A549 (cell line): ENCODE results near the gene ILK. TPM values are rescaled to one million over a fixed set of nuclear protein-coding genes. Genes with fewer than 3 reads are reported as not detected.

Experiments
- ATAC-seq, 2 experiments: fragments of 200-7000 bp in 1 of 2; fragments of >200 bp in 1 of 2; cut with Nextera tagmentation in 1 of 2; cut with Tn5 transposase in 1 of 2; 3 replicates each; pipeline versions ENCODE4 v1.8.0 to v1.9.1; 2018 to 2020; ENCODE audit warnings: mild to moderate bottlenecking in 1 of 2, moderate library complexity in 1 of 2
- CTCF ChIA-PET: fragments of 300-600 bp; sonication (Branson Sonifier 250); formaldehyde crosslinking; extraction: SDS; loops from one replicate; lab custom pipeline; 2021; ENCODE audit warnings: antibody characterized with exemption, inconsistent platforms; lab: Yijun Ruan, JAX
- POLR2A ChIA-PET: fragments of 350-600 bp; formaldehyde crosslinking; extraction: SDS; loops from one replicate; lab custom pipeline; 2021; ENCODE audit warnings: antibody characterized with exemption, inconsistent platforms; lab: Yijun Ruan, JAX
- DNase-seq, 2 experiments: peaks; one replicate each; pipeline versions ENCODE4 v3.0.0 to v3.0.0-alpha.2; 2011 to 2016; ENCODE audit warnings: low read depth in 1 of 2, low spot score in 1 of 2
- FAIRE-seq: peaks from 2 replicates; lab custom pipeline; 2011; peaks lifted over from hg19 to GRCh38; lab: Jason Lieb, UNC
- H3K27ac ChIP-seq, 2 experiments: fragments of >200 bp; sonication (Bioruptor Twin); formaldehyde crosslinking; 3 replicates each; pipeline ENCODE4 v1.5.1; 2016 to 2017
- H3K4me1 ChIP-seq: fragments of >200 bp; sonication (Bioruptor Twin); formaldehyde crosslinking; 3 replicates; pipeline ENCODE4 v1.6.1; 2016
- H3K4me2 ChIP-seq: fragments of >200 bp; sonication (Bioruptor Twin); formaldehyde crosslinking; 3 replicates; pipeline ENCODE4 v1.6.1; 2016
- H3K4me3 ChIP-seq: fragments of >200 bp; sonication (Bioruptor Twin); formaldehyde crosslinking; 3 replicates; pipeline ENCODE4 v1.5.1; 2016
- H3K9me3 ChIP-seq: fragments of >200 bp; sonication (Bioruptor Twin); formaldehyde crosslinking; 3 replicates; pipeline ENCODE4 v1.6.1; 2016
- ATOH8 ChIP-seq: fragments of 250-450 bp; sonication (Bioruptor Pico); IDR thresholded peaks from 2 replicates; pipeline ENCODE4 v1.5.0; 2020; ENCODE audit warnings: low read depth, mild to moderate bottlenecking, moderate library complexity
- BCL3 ChIP-seq: fragments of >200 bp; sonication (Bioruptor Twin); formaldehyde crosslinking; IDR thresholded peaks from 3 replicates; pipeline ENCODE4 v1.6.1; 2016
- BHLHE40 ChIP-seq: IDR thresholded peaks from 2 replicates; pipeline ENCODE4 v1.6.1; 2012; ENCODE audit warnings: low read depth, low read length, inconsistent platforms
- CBX8 ChIP-seq: fragments of 200-600 bp; sonication (generic); IDR thresholded peaks from 2 replicates; pipeline ENCODE4 v1.6.1; 2016
- CEBPB ChIP-seq, 2 experiments: fragments of >200 bp in 1 of 2; sonication (Bioruptor Twin) in 1 of 2; formaldehyde crosslinking in 1 of 2; IDR thresholded peaks; 2 replicates each; pipeline ENCODE4 v1.6.1; 2012 to 2016
- CTCF ChIP-seq: fragments of >200 bp; sonication (Bioruptor Twin); formaldehyde crosslinking; IDR thresholded peaks from 3 replicates; pipeline ENCODE4 v1.5.1; 2016
- EHMT2 ChIP-seq: fragments of 200-600 bp; sonication (generic); IDR thresholded peaks from 2 replicates; pipeline ENCODE4 v1.6.1; 2016; ENCODE audit warnings: antibody characterized with exemption, low read depth, mild to moderate bottlenecking, moderate library complexity
- ESRRA ChIP-seq: fragments of 150-350 bp; IDR thresholded peaks from 2 replicates; pipeline ENCODE4 v1.6.1; 2014; ENCODE audit warnings: mild to moderate bottlenecking, low read length, borderline replicate concordance
- FOSB ChIP-seq: fragments of 250-450 bp; sonication (Bioruptor Pico); IDR thresholded peaks from 2 replicates; pipeline ENCODE4 v1.5.0; 2020; ENCODE audit warnings: mild to moderate bottlenecking, moderate library complexity
- FOXS1 ChIP-seq: fragments of 250-450 bp; sonication (Bioruptor Pico); IDR thresholded peaks from 2 replicates; pipeline ENCODE4 v1.5.0; 2020; ENCODE audit warnings: mild to moderate bottlenecking, moderate library complexity
- HMGXB4 ChIP-seq: fragments of 250-450 bp; sonication (Bioruptor Pico); IDR thresholded peaks from 2 replicates; pipeline ENCODE4 v1.5.0; 2021; ENCODE audit warnings: mild to moderate bottlenecking, moderate library complexity, borderline replicate concordance
- HOXB5 ChIP-seq: fragments of 250-450 bp; sonication (Bioruptor Pico); IDR thresholded peaks from 2 replicates; pipeline ENCODE4 v1.5.0; 2020; ENCODE audit warnings: mild to moderate bottlenecking, moderate library complexity
- JUNB ChIP-seq: fragments of >200 bp; sonication (Bioruptor Twin); formaldehyde crosslinking; IDR thresholded peaks from 2 replicates; pipeline ENCODE4 v1.6.1; 2016
- MAZ ChIP-seq: fragments of 150-350 bp; IDR thresholded peaks from 2 replicates; pipeline ENCODE4 v1.6.1; 2014; ENCODE audit warnings: antibody characterized with exemption, low read depth, low read length, borderline replicate concordance
- PHF8 ChIP-seq: fragments of 200-600 bp; sonication (generic); IDR thresholded peaks from 2 replicates; pipeline ENCODE4 v1.6.1; 2016; ENCODE audit warnings: low read depth, mild to moderate bottlenecking, antibody characterized with exemption, moderate library complexity, borderline replicate concordance
- POLR2A ChIP-seq: IDR thresholded peaks from 2 replicates; pipeline ENCODE4 v1.6.1; 2012; ENCODE audit warnings: mild to moderate bottlenecking, low read length
- POLR2AphosphoS2 ChIP-seq: conservative IDR thresholded peaks from 2 replicates; pipeline ENCODE4 v1.6.1; 2012; ENCODE audit warnings: low read length, improper control_type of control experiment, inconsistent platforms
- SREBF2 ChIP-seq: fragments of 450-650 bp; IDR thresholded peaks from 2 replicates; pipeline ENCODE4 v1.6.1; 2014; ENCODE audit warnings: mild to moderate bottlenecking, moderate library complexity
- TFCP2L1 ChIP-seq: fragments of 250-450 bp; sonication (Bioruptor Pico); IDR thresholded peaks from 2 replicates; pipeline ENCODE4 v1.5.0; 2021; ENCODE audit warnings: mild to moderate bottlenecking
- USF2 ChIP-seq: fragments of 450-650 bp; IDR thresholded peaks from 2 replicates; pipeline ENCODE4 v1.6.1; 2014; ENCODE audit warnings: antibody characterized with exemption
- WGBS: methylation state at CpG from one replicate; pipeline ENCODE4 v1.1.6; 2017; ENCODE audit errors: missing lambda C conversion rate; 5-methylcytosine and 5-hydroxymethylcytosine counted together
- polyA plus RNA-seq, 4 experiments: library from polyadenylated mRNA; depleted of rRNA in 3 of 4; stranded (reverse); fragments of >200 nt; fragmentation: RNase III in 1 of 4; extraction: RNeasy Plus Mini Kit Qiagen cat#74134 plus additional on column Dnase treatment in 1 of 4; gene quantifications; 2 replicates in 3 of 4; 3 replicates in 1 of 4; pipeline ENCODE4 v1.2.3, GENCODE V29; 2011 to 2017

The ILK gene
- polyA plus RNA-seq, 2 of the 4 experiments (the other 2 are of a cell fraction) = 108 to 109 TPM

- ATAC-seq (no peak), DNase-seq (no peak), FAIRE-seq (no peak)
- Histone ChIP-seq H3K4me2 (no peak overlapping the region), H3K9me3 (no peaks in the 10 kb centered on the region), H3K27ac (no peak overlapping the region), H3K4me3 (no peak overlapping the region), H3K4me1 (no peaks in the 10 kb centered on the region)
- WGBS = 43% methylated on average over 7 of the region's 7 CpGs
- ChIA-PET POLR2A (no interaction called here), CTCF (interaction anchor here (1.0 to 1.7 kb wide), 2 partner anchors 11 to 40 kb away, joined by 3 to 4 read pairs; partner anchors contain the start of gene MRPL17)
- TF ChIP-seq POLR2A (no peak), ATOH8 (no peak), CTCF (no peak), CBX8 (no peak), TFCP2L1 (CRISPR knock-in tag) (no peak), USF2 (no peak), MAZ (no peak), HMGXB4 (CRISPR knock-in tag) (no peak), POLR2AphosphoS2 (no peak), BHLHE40 (no peak), HOXB5 (CRISPR knock-in tag) (no peak), JUNB (no peak), FOXS1 (CRISPR knock-in tag) (no peak)
Measured at GRCh38 chr11:6642957-6643356, 39.4 kb downstream of the ILK start.

- Histone ChIP-seq H3K27ac (no peak overlapping the region), H3K4me3 (no peak overlapping the region), H3K9me3 (no peaks in the 10 kb centered on the region), H3K4me1 (no peaks in the 10 kb centered on the region), H3K4me2 (no peak overlapping the region)
- TF ChIP-seq SREBF2 (no peak), ESRRA (no peak), CEBPB (IDR thresholded peaks at IDR 0.05) (no peak), EHMT2 (no peak)
- WGBS = 66% methylated on average over 10 of the region's 12 CpGs
- ATAC-seq (no peak), DNase-seq (no peak), FAIRE-seq (no peak)
- POLR2A ChIA-PET = no interaction called here
- CTCF ChIA-PET = no interaction called here
Measured at GRCh38 chr11:6646071-6646470, 42.5 kb downstream of the ILK start.

GRCh38 chr11:6646576-6646917, 43.0 kb downstream of the ILK start:
- Histone ChIP-seq H3K9me3 (no peaks in the 10 kb centered on the region), H3K4me3 (no peak overlapping the region), H3K4me2 (no peak overlapping the region), H3K27ac (no peak overlapping the region), H3K4me1 (no peaks in the 10 kb centered on the region)
- TF ChIP-seq PHF8 (no peak), BCL3 (no peak), FOSB (CRISPR knock-in tag) (no peak)
- WGBS = 82% methylated on average over 2 of the region's 3 CpGs
- ATAC-seq = no peak
- no peak for DNase-seq
- CTCF ChIA-PET = no interaction called here
- POLR2A ChIA-PET = no interaction called here
- no peak for FAIRE-seq
